ENCODE measurements around the gene UVSSA.

UVSSA gene

DNA sequence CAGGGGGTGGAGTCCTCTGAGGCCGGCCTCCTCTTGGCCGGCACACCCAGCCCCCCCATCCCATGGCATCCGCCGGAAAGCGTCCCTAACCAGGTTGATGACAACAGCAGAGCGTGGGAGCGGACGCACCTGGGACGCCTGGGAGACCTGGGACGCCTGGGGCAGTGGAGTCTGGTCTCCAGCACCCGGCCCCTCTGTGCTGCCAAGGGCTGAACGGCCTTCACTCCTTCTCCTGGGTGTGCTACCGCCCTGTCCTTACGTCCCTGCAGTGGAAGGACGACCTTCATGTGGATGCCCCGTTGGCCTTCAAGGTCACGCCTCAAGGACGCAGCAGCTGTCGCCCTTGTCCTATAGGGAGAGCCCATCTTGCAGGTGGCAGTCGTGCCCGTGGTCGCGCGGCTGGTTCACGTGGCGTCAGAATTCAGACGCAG, 32.4 kb downstream of the UVSSA start:
- no peak for FAIRE-seq
- TF ChIP-seq CTCF (IDR thresholded peaks at IDR 0.05; ENCODE audit: insufficient read depth, missing control alignments) = no peak
- DNase-seq (ENCODE audit: insufficient read length, low spot score) = no peak

DNA sequence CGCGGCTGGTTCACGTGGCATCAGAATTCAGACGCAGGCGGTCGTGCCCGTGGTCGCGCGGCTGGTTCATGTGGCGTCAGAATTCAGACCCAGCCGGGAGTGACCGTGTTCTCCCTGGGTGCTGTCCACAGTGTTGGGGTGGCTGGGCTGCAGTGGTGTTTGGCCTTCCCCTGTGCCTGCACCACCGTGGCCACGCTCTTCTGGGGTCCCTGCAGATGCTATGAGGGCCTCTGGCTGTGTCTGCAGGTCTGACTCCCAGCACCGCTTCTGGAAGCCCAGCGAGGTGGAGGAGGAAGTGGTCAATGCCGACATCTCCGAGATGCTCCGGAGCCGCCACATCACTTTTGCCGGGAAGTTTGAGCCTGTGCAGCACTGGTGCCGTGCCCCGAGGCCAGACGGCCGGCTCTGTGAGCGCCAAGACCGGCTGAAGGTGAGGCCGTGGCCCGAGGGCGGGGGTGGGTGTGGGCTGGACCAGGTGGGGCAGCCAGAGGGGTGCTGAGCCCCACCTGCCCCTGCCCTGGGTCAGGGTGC, 32.9 kb downstream of the UVSSA start:
- FAIRE-seq = no peak

GRCh38 chr4:1380368-1381151, 33.6 kb downstream of the UVSSA start:
- no peak for TF ChIP-seq CTCF (IDR thresholded peaks at IDR 0.05; ENCODE audit: insufficient read depth, missing control alignments)
- no peak for DNase-seq (ENCODE audit: insufficient read length, low spot score)
- no peak for FAIRE-seq

More for the DNA sequence above, 32.9 kb downstream of the UVSSA start:
- no peak for DNase-seq (ENCODE audit: insufficient read length, low spot score)
- no peak for TF ChIP-seq CTCF (IDR thresholded peaks at IDR 0.05; ENCODE audit: insufficient read depth, missing control alignments)

- no peak for TF ChIP-seq CTCF (IDR thresholded peaks at IDR 0.05; ENCODE audit: insufficient read depth, missing control alignments)
- DNase-seq (ENCODE audit: insufficient read length, low spot score) = no peak
- FAIRE-seq = no peak
These were observed 34.2 kb downstream of the UVSSA start for GRCh38 chr4:1381181-1381621.

DNA sequence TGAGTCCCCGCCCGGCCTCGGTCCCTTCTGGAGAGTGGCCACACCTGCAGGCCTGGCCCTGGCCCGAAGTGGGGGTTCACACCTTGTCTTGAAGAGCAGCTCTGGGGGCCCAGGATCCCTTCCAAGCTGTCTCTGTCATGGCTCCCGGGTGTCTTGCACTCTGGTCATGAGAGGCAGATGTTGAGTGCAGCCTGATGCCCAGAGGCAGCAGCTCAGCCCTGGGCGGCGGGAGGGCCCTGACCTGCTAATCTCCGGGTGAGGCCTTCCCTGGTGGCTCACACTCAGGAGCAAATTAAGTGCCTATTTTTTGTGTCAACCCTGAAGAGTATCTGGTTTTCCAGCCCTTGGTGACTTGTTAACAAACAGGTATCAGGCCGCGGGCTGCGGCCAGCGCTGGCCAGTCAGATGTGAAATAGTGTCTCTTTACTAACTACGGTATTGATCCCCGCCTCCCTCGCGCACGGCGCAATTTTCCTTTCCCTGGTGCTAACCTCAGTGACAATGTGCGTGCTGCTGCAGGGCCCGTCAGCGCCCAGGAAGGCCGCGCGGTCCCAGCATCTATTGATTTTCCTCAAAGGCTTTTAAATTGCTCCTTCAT, 35.0 kb downstream of the UVSSA start:
- FAIRE-seq = no peak
- TF ChIP-seq CTCF (IDR thresholded peaks at IDR 0.05; ENCODE audit: insufficient read depth, missing control alignments) = no peak
- no peak for DNase-seq (ENCODE audit: insufficient read length, low spot score)

DNA sequence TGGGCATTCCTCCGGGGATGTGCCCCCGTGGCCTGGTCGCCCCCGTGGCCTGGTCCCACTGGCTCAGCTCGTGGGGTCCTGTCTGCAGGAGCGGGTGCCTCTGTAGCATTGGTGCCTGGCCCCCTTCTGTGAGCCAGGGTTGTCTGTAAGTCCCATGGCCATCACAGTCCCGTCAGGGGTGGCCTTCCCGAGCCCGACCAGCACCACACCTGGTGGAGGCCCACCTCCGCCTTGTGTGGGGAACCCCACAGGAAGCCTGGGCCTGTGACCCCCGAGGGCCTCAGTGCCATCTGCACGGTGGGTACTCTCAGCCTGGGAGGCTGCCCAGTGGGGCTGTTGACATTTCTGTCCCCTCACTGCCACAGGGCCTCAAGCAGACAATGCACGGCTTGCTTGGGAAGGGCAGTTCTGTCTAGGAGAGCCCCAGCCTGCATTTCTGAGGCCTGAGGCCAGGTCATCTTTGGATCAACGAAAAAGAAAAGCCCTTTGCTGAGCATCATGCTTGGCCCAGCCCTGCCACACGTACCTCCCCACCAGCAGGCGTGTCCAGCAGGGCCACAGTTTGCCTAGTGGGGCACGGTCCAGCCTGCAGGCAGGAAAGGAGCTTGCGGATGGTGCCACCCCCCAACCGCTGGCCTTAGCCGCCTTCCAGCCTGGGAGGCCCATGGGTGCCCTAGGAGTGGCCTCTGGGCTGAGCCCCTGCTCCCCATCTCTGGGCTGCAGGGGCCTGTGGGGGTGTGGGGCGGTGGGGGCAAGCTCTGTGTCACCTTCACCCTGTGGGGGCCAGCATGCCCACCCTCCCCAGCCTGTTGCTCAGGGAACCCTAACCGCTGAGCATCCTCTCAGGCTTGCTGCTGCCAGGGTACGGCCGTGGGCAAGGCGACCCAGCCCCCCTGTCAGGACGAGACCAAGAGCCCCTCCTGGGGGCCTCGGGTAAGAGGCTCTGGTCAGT, 36.0 kb downstream of the UVSSA start:
- DNase-seq (ENCODE audit: insufficient read length, low spot score) = no peak
- FAIRE-seq = no peak
- no peak for TF ChIP-seq CTCF (IDR thresholded peaks at IDR 0.05; ENCODE audit: insufficient read depth, missing control alignments)

All from D721Med (cell line).